ENCODE results near the gene CDX2.

Gene CDX2

DNA sequence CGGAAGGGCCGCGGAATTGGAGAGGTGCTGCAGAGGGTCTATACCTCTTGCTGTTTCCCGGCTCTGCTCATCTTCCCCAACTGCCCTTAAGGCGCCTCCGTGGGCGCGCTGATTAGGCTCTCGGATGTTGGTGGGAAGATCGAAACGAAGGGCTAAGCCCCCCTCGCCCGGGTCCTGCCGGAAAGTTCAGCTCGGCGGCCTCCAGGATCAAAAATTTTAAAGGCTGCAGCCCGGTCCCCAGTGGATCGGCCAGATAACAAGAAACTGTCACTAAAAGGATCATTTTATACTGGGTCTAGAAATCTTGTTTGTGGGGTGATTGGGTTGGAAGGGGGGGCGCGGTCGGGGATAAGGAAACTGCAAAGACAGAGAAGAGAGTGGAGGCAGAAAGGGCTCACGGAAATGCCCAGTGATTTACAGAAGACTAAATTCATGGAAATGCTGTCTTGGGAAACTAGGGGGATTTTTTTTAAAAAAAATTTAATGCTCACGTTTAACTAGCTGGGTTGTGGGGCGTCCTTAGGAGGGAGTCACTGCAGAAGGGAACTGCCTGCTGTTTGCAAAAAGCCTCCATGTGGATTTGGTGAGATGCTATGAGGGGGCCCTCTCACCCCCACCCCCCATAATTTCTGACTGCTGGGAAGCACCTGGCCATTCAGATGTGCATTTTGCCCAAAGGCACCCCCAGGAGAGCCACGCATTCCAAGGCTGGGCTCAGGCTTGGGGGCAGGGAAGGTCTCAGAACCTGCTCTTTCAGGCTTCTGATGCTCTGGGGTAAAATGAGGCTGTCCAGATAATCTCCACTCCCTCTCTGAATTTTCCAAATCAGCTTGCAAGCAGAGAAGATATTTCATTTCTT lies 7.7 kb downstream of the CDX2 start:
- TF ChIP-seq SIN3A (IDR thresholded peaks at IDR 0.05; ENCODE audit: borderline replicate concordance, insufficient read depth, low read length) = no peak
- TF ChIP-seq, protein P1, sequence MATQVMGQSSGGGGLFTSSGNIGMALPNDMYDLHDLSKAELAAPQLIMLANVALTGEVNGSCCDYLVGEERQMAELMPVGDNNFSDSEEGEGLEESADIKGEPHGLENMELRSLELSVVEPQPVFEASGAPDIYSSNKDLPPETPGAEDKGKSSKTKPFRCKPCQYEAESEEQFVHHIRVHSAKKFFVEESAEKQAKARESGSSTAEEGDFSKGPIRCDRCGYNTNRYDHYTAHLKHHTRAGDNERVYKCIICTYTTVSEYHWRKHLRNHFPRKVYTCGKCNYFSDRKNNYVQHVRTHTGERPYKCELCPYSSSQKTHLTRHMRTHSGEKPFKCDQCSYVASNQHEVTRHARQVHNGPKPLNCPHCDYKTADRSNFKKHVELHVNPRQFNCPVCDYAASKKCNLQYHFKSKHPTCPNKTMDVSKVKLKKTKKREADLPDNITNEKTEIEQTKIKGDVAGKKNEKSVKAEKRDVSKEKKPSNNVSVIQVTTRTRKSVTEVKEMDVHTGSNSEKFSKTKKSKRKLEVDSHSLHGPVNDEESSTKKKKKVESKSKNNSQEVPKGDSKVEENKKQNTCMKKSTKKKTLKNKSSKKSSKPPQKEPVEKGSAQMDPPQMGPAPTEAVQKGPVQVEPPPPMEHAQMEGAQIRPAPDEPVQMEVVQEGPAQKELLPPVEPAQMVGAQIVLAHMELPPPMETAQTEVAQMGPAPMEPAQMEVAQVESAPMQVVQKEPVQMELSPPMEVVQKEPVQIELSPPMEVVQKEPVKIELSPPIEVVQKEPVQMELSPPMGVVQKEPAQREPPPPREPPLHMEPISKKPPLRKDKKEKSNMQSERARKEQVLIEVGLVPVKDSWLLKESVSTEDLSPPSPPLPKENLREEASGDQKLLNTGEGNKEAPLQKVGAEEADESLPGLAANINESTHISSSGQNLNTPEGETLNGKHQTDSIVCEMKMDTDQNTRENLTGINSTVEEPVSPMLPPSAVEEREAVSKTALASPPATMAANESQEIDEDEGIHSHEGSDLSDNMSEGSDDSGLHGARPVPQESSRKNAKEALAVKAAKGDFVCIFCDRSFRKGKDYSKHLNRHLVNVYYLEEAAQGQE (IDR thresholded peaks at IDR 0.05; ENCODE audit: insufficient read depth in 1 of 2, low read depth in 2 of 2, low read length in 2 of 2) = no peak
- TF ChIP-seq POLR2AphosphoS5 (IDR thresholded peaks at IDR 0.05; ENCODE audit: low read depth, low read length) = no peak
- no peak for TF ChIP-seq FOXP2 (optimal IDR thresholded peaks at IDR 0.05; ENCODE audit: borderline replicate concordance, extremely low read depth, extremely low read length, insufficient read depth)
- TF ChIP-seq TAF1 (IDR thresholded peaks at IDR 0.05; ENCODE audit: borderline replicate concordance, insufficient read depth, low read length) = no peak

DNA sequence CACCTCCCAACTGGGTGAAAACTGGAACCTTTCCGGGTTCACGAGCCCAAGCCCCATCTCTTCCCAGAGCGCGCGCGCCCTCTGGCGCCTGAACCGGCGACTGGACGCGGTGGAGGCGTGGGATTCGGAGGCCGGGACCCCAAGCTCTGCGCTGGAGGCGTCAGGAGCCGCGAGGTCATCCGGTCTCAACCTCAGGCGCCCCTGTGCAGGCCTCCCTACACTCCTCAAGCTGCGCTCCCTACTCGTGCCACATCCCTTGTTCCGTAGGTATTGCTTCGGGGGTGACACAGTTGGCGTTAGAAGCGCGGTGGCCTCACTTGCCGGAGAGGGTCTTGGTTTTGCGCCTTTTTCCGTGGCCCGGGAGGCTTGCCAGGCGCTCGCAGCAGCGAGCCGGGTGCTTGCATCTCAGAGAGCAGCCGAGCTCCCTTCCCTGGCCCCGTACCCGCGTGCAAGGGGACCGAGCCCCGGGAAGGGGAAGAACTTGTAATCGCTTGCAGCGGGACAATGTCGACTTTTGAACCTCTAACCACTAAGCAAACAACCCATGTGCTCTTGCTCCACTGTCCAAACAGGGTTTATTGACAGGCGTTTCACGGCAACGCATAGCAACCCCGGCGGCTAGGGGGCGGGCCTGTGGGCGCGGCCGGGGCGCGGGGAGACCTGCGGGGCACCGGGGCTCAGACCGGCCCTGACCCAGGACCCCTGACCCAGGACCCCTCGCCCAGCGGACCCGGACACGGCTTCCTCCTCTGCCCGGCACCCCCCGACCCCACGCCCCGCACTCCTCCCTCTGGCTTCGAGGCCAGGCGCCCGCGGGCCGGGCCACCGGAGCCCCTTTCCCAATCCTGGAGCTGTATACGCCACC lies 8.5 kb downstream of the CDX2 start:
- TF ChIP-seq SIN3A (IDR thresholded peaks at IDR 0.05; ENCODE audit: borderline replicate concordance, insufficient read depth, low read length) (no peak), TAF1 (IDR thresholded peaks at IDR 0.05; ENCODE audit: borderline replicate concordance, insufficient read depth, low read length) (no peak), FOXP2 (optimal IDR thresholded peaks at IDR 0.05; ENCODE audit: borderline replicate concordance, extremely low read depth, extremely low read length, insufficient read depth) (no peak), POLR2AphosphoS5 (IDR thresholded peaks at IDR 0.05; ENCODE audit: low read depth, low read length) (no peak)

DNA sequence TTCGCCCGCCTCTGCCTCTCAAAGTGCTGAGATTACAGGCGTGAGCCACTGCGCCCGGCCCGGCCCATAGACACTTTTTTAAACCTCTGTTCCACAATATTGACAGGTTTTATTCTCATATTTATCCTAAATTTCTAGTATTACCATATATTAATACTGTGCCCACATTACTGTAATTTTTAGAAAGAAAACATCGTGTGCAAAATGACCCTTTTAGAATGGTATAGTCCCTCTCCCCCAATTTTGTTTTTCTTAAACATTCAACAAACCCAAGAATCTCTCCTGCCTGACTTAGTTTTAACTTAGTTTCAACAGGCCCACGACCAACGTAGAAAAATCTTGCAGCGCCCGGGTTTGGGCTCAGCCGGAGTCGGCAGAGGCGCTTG lies 9.1 kb downstream of the CDX2 start:
- TF ChIP-seq, protein P1 (IDR thresholded peaks at IDR 0.05; ENCODE audit: insufficient read depth in 1 of 2, low read depth in 2 of 2, low read length in 2 of 2) = no peak
- TF ChIP-seq FOXP2 (optimal IDR thresholded peaks at IDR 0.05; ENCODE audit: borderline replicate concordance, extremely low read depth, extremely low read length, insufficient read depth) (no peak), SIN3A (IDR thresholded peaks at IDR 0.05; ENCODE audit: borderline replicate concordance, insufficient read depth, low read length) (no peak), POLR2AphosphoS5 (IDR thresholded peaks at IDR 0.05; ENCODE audit: low read depth, low read length) (no peak), TAF1 (IDR thresholded peaks at IDR 0.05; ENCODE audit: borderline replicate concordance, insufficient read depth, low read length) (no peak)

DNA sequence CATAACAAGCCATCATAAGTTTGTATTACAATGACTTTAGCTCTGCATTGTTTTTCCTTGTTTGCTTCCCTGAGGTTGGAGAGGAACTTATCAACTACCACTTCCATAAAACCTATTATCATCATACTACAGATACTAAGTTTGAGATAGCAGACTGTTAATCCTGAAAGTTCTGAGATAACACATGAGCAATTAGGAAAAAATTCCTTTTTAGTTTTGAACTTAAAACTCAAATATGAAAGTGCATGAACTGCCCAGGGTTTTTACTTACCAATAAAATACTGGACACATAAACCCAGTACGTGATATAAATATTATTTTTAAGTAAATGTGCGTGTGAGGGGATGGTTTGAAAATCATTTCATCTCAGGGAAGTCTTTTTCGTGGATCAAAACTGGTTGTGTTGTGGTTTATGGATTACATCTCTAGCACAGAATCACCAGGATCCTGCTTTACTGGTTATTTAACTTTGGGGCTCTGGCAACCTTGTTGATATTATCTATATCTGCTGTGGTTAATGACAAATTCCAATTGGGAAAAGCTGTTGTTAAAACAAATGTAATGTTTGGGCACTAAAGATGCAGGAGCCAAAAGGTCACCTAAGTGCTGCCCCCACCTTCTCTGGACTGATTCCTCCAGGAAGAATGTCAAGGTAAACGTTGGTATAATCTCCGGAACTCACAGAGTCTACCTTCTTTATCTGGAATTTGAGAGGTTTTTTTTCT lies 12.4 kb downstream of the CDX2 start:
- TF ChIP-seq SIN3A (IDR thresholded peaks at IDR 0.05; ENCODE audit: borderline replicate concordance, insufficient read depth, low read length) (no peak), FOXP2 (optimal IDR thresholded peaks at IDR 0.05; ENCODE audit: borderline replicate concordance, extremely low read depth, extremely low read length, insufficient read depth) (no peak), TAF1 (IDR thresholded peaks at IDR 0.05; ENCODE audit: borderline replicate concordance, insufficient read depth, low read length) (no peak), POLR2AphosphoS5 (IDR thresholded peaks at IDR 0.05; ENCODE audit: low read depth, low read length) (no peak)
- TF ChIP-seq, protein P1 (IDR thresholded peaks at IDR 0.05; ENCODE audit: insufficient read depth in 1 of 2, low read depth in 2 of 2, low read length in 2 of 2) = no peak

Data from PFSK-1 (cell line).